ENCODE data around the gene CCDC197. TPM values are rescaled to one million over a fixed set of nuclear protein-coding genes. Genes with fewer than 3 reads are reported as not detected.

The CCDC197 gene
- total RNA-seq, 4 donors from 2014 or later, result not detected

- H3K36me3 ChIP-seq, result no peaks in the 10 kb centered on the region
- no peaks in the 10 kb centered on the region for H3K9me3 ChIP-seq
- H3K27me3 ChIP-seq, result no peaks in the 10 kb centered on the region
- no peak overlapping the region for H3K4me3 ChIP-seq
- no peak for DNase-seq
- TF ChIP-seq POLR2A (IDR thresholded peaks at IDR 0.05), result no peak
- TF ChIP-seq, protein P1, sequence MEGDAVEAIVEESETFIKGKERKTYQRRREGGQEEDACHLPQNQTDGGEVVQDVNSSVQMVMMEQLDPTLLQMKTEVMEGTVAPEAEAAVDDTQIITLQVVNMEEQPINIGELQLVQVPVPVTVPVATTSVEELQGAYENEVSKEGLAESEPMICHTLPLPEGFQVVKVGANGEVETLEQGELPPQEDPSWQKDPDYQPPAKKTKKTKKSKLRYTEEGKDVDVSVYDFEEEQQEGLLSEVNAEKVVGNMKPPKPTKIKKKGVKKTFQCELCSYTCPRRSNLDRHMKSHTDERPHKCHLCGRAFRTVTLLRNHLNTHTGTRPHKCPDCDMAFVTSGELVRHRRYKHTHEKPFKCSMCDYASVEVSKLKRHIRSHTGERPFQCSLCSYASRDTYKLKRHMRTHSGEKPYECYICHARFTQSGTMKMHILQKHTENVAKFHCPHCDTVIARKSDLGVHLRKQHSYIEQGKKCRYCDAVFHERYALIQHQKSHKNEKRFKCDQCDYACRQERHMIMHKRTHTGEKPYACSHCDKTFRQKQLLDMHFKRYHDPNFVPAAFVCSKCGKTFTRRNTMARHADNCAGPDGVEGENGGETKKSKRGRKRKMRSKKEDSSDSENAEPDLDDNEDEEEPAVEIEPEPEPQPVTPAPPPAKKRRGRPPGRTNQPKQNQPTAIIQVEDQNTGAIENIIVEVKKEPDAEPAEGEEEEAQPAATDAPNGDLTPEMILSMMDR (IDR thresholded peaks at IDR 0.05), result no peak
- intact Hi-C loops (cut with DNase I; ENCODE audit: low total_unique reads), result no loop called here
- peak overlapping the region; percentile 48 to 73 for H3K27ac ChIP-seq
- no peaks in the 10 kb centered on the region for H3K4me1 ChIP-seq
Measured at GRCh38 chr14:93965287-93965821, 31.7 kb upstream of the CCDC197 start.

- DNase-seq, result no peak
- H3K27me3 ChIP-seq, result no peaks in the 10 kb centered on the region
- no peaks in the 10 kb centered on the region for H3K36me3 ChIP-seq
- peaks cover 0 to 4% of the 10 kb centered on the region in 2 donors for H3K4me1 ChIP-seq
- TF ChIP-seq, protein P1 (IDR thresholded peaks at IDR 0.05), result no peak
- TF ChIP-seq POLR2A (IDR thresholded peaks at IDR 0.05), result no peak
- H3K27ac ChIP-seq, result peak overlapping the region; percentile 48 to 73
- no peak overlapping the region for H3K4me3 ChIP-seq
- no peaks in the 10 kb centered on the region for H3K9me3 ChIP-seq
- intact Hi-C loops (cut with DNase I; ENCODE audit: low total_unique reads), result no loop called here
Measured at GRCh38 chr14:93965946-93966474, 31.1 kb upstream of the CCDC197 start.

GRCh38 chr14:93967637-93968250 is 29.4 kb upstream of the CCDC197 start:
- Histone ChIP-seq H3K4me1 (peaks cover 0 to 6% of the 10 kb centered on the region in 2 donors), H3K27ac (no peak overlapping the region), H3K4me3 (no peak overlapping the region), H3K27me3 (no peaks in the 10 kb centered on the region), H3K36me3 (no peaks in the 10 kb centered on the region), H3K9me3 (no peaks in the 10 kb centered on the region)
- intact Hi-C loops (cut with DNase I; ENCODE audit: low total_unique reads), result no loop called here
- no peak for DNase-seq
- TF ChIP-seq, protein P1 (IDR thresholded peaks at IDR 0.05), result no peak
- TF ChIP-seq POLR2A (IDR thresholded peaks at IDR 0.05), result no peak

- peaks cover 0 to 11% of the 10 kb centered on the region in 2 donors for H3K4me1 ChIP-seq
- DNase-seq, result no peak
- H3K4me3 ChIP-seq, result no peak overlapping the region
- intact Hi-C loops (cut with DNase I; ENCODE audit: low total_unique reads), result no loop called here
- H3K9me3 ChIP-seq, result no peaks in the 10 kb centered on the region
- TF ChIP-seq, protein P1 (IDR thresholded peaks at IDR 0.05), result no peak
- no peak for TF ChIP-seq POLR2A (IDR thresholded peaks at IDR 0.05)
- peak overlapping the region; percentile 26 to 34 for H3K27ac ChIP-seq
- no peaks in the 10 kb centered on the region for H3K36me3 ChIP-seq
- no peaks in the 10 kb centered on the region for H3K27me3 ChIP-seq
Measured at GRCh38 chr14:93969082-93969828, 27.8 kb upstream of the CCDC197 start.

DNA sequence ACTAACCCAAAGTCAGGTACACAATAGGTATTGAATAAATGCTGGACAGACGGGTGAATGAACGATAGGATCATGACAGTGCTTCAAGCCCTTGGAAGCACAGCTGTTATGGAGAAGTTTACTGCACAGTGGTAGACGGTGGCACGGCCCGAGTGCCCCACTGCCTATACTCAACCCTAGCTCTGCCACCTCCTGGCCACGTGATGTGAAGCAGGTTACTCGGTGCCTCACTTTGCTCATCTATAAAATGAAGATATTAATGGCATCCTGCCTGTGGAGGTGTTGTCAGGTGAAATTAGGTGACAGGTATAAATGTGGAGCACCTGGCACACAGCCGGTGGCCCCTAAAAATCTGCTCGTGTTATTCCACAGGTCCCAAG is 26.5 kb upstream of the CCDC197 start:
- no peaks in the 10 kb centered on the region for H3K36me3 ChIP-seq
- TF ChIP-seq POLR2A (IDR thresholded peaks at IDR 0.05), result no peak
- TF ChIP-seq, protein P1 (IDR thresholded peaks at IDR 0.05), result peak in 1 of 4 experiments; percentile 25
- H3K27me3 ChIP-seq, result no peaks in the 10 kb centered on the region
- peak overlapping the region; percentile 26 to 51 for H3K27ac ChIP-seq
- no peak for DNase-seq
- no peaks in the 10 kb centered on the region for H3K9me3 ChIP-seq
- intact Hi-C loops (cut with DNase I; ENCODE audit: low total_unique reads), result no loop called here
- H3K4me3 ChIP-seq, result no peak overlapping the region
- H3K4me1 ChIP-seq, result peaks cover 0 to 11% of the 10 kb centered on the region in 2 donors

Measured in uterus (tissue), 4 donors.